SHP77 treated with DMSO at 0.1 percent for 48 hours (cell line): ENCODE data around the gene MTHFD1L.

Source experiments
- DNase-seq: peaks from one replicate; lab custom pipeline; 2025; lab: John Stamatoyannopoulos, UW

MTHFD1L gene

GRCh38 chr6:150898399-150899170, 33.1 kb downstream of the MTHFD1L start:
- DNase-seq: no peak

GRCh38 chr6:150899231-150899630, 33.7 kb downstream of the MTHFD1L start:
- DNase-seq: no peak

- no peak for DNase-seq
Observed at GRCh38 chr6:150900049-150900448, 34.5 kb downstream of the MTHFD1L start.

GRCh38 chr6:150902142-150902776, 36.8 kb downstream of the MTHFD1L start:
- DNase-seq: no peak

GRCh38 chr6:150905769-150906168, 40.3 kb downstream of the MTHFD1L start:
- DNase-seq: no peak

- DNase-seq: no peak
Observed at GRCh38 chr6:150906641-150907326, 41.3 kb downstream of the MTHFD1L start.

GRCh38 chr6:150907383-150907782, 41.9 kb downstream of the MTHFD1L start:
- no peak for DNase-seq

GRCh38 chr6:150908901-150909300, 43.4 kb downstream of the MTHFD1L start:
- no peak for DNase-seq

- no peak for DNase-seq
Observed at GRCh38 chr6:150910561-150910960, 45.1 kb downstream of the MTHFD1L start.

- DNase-seq: no peak
Observed at GRCh38 chr6:150914372-150914771, 48.9 kb downstream of the MTHFD1L start.

- DNase-seq: no peak
Observed at GRCh38 chr6:150915131-150915879, 49.8 kb downstream of the MTHFD1L start.

- no peak for DNase-seq
Observed at GRCh38 chr6:150915880-150916265, 50.4 kb downstream of the MTHFD1L start.

- no peak for DNase-seq
Observed at GRCh38 chr6:150919938-150920337, 54.4 kb downstream of the MTHFD1L start.

GRCh38 chr6:150922137-150922536, 56.6 kb downstream of the MTHFD1L start:
- DNase-seq: no peak

- no peak for DNase-seq
Observed at GRCh38 chr6:150924808-150925589, 59.5 kb downstream of the MTHFD1L start.

- no peak for DNase-seq
Observed at GRCh38 chr6:150925590-150925928, 60.1 kb downstream of the MTHFD1L start.

GRCh38 chr6:150925976-150926375, 60.5 kb downstream of the MTHFD1L start:
- no peak for DNase-seq

GRCh38 chr6:150928882-150929281, 63.4 kb downstream of the MTHFD1L start:
- no peak for DNase-seq

- DNase-seq: no peak
Observed at GRCh38 chr6:150929416-150929815, 63.9 kb downstream of the MTHFD1L start.

- DNase-seq: no peak
Observed at GRCh38 chr6:150930841-150931240, 65.3 kb downstream of the MTHFD1L start.

GRCh38 chr6:150931405-150931804, 65.9 kb downstream of the MTHFD1L start:
- no peak for DNase-seq

GRCh38 chr6:150932996-150933395, 67.5 kb downstream of the MTHFD1L start:
- no peak for DNase-seq
